GM19438 (cell line): Measurements from ENCODE around the gene PDGFRB.

Source experiments
- ATAC-seq: cut with Tn5 transposase; IDR thresholded peaks from one replicate; pipeline ENCODE4 v1.9.1; 2021; ENCODE audit warnings: low read depth; ENCODE audit not compliant: unreplicated experiment

Gene PDGFRB

DNA sequence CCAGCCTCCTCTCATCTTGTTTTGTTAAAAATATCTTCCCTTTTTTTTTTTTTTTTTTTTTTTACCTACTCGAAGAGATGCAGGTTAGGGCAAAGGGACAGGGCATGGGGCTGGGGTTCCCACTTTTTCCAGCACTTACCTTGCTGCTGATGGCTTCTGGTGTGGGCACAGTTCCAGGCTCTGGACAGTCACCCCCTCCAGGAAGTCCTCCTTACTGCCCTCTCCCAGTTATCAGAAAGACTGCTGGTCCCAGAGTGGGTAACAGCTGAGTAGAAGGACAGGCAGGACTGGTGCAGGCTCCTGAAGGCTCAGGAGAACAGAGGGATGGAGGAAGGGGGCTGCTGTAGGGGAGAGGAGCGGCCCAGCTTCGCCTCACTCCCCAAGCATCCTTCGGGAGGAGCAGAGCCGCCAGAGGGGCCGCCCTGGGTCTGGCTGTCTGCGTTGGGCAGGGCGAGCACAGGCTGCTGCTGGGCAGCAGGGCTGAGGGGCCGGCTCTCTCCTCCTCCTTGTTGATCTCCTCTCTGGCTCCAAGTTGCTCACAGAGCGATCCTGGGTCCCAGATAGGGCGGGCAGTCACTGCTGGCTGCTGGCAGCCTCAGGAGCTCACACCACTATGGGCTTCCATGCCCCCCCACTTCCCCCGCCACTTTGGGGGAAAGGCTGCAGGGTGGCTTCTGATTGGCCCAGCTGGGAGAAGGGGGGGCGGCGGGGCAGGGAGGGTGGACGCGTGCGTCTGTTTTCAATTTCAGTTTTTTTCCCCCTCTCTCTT is at the start of gene PDGFRB:
Gene PDGFRB (minus strand): TSS at position 588 of the 769 bp plus-strand sequence. CDS start 18,798 bp downstream, outside the sequence.
- ATAC-seq: no peak

DNA sequence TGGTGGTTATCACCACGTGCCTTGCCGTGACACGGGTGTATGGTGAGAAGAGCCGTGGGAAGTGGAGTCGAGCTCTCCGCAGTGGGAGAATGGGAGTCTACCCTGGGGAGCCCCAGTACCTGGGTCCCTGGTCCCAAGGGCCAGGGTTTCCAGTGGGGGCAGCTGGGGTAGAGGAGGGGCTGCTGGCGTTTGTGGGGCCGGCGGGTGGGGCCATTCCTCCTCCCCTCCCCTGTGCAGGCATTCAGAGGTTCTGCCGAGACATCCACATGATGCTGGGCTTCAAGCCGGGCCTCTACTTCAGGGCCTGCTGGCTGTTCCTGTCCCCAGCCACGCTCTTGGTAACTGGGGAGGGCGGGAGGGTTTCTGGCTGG is 48.9 kb upstream of the PDGFRB start:
- ATAC-seq: no peak

DNA sequence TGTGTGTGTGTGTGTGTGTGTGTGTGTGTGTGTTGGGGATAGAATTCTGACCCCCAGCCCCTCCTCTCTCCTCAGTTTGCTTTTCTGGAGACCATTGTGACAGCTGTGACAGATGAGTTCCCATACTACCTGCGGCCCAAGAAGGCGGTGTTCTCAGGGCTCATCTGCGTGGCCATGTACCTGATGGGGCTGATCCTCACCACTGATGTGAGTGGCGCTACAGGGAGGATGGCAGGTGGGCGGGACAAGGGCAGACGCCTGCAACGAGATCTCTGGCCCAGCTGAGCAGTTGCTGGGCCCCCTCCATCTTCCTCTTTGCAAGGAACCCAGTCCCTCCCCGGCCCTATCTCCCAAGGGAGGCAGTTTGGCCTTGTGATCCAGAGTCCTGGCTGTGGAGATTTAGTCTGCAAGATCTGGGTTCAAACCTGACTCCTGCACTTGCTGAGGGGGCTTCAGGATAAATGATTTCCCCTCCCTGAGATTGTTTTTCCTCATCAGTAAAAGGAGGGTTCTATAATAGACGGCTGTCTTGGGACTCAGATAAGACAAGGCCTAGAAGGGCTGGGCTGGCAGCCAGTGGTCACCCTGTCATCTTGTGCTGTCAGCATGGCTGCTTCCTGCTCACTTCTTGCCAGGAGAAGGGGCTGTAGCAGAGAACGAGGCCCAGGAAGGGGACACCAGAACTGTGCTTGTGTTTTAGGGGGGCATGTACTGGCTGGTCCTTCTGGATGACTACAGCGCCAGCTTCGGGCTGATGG is 48.4 kb upstream of the PDGFRB start:
- no peak for ATAC-seq

DNA sequence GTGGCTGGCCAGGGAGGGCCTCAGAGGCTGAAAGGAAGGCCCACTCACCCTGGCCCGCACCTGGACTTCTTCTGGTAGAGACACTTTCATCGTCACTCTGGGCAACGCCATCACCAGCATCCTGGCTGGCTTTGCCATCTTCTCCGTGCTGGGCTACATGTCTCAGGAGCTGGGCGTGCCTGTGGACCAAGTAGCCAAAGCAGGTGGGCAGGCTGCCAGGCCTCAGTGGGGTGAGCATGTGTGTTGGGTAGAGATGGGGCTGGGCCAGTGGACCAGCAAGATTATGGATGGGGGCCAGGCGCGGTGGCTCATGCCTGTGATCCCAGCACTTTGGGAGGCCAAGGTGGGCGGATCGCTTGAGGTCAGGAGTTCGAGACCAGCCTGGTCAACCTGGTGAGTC is 46.9 kb upstream of the PDGFRB start:
- ATAC-seq: no peak

DNA sequence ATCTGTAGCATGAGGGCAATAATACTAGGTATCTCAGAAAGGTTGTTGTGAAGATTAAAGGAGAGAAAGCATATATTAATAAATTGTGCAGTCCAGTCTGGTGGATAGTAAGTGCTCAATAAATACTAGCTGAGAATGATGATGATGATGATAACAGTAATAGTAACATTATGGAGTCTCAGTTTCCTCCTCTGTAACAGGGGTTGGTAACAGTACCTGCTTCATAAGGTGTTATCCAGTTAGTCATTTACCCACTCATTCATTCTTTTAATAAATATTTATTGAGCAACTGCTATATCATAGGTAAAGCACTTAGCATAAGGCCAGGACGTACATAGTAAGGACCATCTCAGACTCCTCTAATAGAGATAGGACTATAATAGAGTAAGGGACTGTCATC is 41.8 kb upstream of the PDGFRB start:
- ATAC-seq: no peak

DNA sequence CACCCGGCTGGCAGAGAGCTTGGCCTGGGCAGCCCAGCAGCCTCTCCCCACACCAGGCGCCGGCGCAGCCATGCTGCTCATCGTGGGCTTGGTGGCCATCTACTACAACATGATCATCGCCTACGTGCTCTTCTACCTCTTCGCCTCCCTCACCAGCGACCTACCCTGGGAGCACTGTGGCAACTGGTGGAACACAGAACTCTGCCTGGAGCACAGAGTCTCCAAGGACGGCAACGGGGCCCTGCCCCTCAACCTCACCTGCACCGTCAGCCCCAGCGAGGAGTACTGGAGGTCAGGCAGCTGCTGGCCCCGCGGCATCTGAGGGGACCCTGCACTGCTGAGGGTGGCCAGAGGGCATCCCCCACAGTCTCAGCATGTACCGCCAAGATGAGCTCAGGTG is 41.3 kb upstream of the PDGFRB start:
- ATAC-seq: no peak

DNA sequence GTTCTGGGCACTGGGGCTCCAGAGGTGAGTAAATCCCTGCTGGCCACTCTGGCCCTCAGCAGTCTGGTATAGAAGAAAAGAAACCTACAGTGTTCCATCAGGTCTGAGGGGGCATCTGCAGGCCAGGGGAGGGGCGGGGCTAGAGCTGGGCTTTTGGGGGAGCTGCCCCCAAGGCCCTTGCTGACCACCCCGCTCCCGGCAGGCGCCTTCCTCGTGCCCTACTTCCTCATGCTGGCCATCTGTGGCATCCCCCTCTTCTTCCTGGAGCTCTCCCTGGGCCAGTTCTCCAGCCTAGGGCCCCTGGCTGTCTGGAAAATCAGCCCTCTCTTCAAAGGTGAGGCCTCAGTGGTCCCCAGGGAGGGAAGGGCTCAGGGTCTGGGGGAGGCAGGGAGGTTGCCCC is 40.9 kb upstream of the PDGFRB start:
- no peak for ATAC-seq

DNA sequence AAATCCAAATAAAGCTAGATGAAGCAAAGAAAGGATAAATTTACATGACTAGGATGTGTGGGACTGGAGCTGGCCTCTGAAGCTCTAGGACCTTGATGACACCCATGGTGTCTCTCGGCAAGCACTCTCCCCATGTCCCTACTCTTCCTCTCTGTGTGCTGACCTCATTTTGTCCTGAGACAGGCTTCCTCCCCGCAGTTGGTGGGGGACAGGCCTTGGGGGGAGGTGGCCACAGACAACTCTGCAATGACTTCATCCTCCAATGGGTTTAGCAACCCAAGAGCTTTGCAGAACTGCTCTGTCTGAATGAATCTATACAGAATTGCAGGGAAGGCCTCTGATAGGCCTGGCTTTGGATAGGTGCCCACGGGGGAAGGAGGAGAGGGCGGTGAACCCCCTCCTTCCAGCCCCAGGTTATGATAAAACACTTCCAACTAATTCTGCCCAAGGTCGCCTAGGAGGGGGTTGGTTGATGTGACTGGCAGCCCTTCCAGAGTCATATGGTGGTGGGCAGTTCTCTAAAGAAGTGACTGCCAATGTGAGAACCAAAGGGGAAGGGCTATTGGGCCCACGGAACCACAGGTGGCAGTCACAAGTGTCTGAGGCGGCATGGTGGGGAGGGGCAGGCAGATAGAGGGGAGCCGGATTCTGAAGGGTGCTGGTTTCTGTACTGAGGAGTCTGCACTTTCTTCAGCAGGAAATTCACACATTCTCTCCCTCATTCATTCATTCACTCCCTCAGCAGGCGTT is 40.3 kb upstream of the PDGFRB start:
- no peak for ATAC-seq

DNA sequence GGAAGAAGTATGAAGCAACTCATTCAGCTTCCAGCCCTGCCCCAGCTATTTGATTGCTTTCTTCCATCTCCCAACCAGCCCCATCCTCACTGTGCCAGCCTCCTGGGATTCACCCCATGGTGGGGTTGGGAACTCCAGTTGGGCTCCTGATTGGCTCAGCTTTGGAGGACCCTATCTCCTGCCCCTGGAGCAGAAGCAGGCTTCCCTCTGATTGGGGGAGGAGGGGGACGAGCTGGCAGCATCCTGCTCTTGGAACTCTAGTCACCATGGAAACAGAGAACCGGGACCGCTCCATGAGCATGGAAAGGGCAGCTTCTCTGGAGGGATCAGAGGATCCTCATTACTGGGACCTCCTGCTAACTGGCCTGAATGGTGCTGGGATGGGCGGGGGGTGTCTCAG is 36.8 kb upstream of the PDGFRB start:
- ATAC-seq: no peak

DNA sequence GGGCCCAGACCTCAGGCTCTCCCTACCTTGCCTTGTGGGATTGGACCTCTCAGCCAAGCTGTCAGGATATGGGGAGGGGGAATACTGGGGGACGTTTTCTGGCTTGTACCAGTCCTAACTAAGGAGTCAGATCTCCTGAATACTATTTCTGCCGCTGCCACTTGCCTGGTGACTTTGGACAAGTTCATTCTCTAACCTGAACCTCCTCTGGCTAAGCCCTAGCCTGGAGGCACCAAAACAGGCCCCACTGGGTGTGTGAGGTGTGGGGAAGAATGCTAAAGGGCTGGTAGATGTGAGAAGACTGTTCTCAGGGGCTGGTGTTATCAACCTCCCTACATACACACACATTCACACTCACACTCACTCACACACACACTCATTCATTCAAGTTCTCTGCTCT is 35.3 kb upstream of the PDGFRB start:
- ATAC-seq: no peak

DNA sequence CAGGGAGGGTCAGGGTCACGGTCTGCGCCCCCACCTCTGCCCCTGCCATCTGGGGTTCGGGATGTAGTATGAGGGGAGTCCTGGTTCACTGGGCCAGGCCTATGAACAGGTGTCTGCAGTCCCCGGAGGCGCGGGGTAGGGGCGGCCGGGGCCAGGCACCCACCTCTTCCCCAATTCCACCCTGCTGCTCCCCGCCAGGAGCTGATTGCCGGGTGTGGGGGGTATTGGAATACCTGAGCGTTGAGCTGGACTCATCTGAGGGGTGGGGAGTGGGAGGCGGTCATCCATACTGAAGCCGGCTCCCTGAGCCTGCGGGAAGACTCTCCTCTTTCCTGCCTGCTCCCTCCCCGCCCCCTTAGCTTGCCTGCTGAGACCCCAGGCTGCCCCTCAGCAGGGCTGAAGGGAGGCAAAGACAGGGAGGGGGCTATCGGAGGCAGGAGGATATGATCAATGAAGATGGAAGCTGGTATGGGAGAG is 34.9 kb upstream of the PDGFRB start:
- ATAC-seq: no peak

DNA sequence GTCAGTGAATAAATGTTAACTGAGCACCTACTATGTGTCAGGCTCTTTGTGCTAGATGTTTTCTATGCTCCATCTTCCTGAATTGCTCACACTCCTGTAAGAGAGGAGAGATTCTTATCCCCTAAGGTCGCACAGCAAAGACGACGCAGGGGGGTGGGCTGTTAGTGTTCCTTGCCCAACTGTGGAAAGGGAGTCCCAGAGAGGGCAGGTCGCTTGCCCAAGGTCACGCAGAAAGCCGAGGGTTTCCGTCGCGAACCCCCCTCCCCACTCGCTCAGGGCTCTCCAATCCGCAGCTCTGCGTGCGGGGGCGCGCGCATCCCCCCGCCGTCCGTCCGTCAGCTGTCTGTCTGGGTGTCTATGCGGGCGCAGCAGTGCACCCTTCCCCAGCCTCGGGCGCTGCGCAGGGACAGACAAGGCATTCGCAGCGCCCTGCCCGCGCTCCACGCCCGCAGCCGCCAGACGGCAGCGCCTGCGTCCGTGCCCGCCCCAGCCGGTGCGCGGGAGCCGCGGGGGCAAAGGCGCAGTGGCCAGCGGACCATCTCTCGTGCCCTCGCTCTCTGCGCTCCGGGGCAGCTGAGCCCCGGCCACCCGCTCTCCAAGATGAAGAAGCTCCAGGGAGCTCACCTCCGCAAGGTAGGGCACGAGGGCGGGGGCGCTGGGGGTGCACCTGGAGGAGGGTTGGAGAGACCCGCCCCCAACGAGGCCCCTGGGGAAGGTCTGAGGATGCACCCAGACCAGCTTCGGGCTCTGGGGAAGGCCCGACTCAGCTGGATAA is 34.3 kb upstream of the PDGFRB start, which contains the start of gene SLC6A7:
Gene SLC6A7 (plus strand): TSS at position 335 of the 775 bp plus-strand sequence. CDS start 266 bp downstream, at position 601.
- ATAC-seq: no peak

DNA sequence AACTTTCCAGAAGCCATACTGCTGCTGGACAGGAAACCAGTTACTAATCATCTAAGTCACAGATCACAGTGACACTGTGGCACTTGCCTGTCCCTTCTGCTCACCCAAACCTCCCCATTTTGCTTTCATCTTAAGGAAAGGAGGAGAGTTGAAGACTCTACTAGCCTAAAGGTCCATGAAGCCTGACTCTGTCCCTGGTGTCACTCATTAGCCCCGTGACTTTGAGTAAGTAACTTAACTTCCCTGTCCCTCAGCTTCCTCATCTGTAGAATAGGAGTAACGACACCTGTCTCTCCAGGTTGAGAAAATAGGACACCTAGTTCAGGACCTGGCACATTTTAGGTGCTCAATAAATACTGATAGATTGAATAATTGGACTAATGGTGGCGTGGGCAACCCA is 33.7 kb upstream of the PDGFRB start:
- ATAC-seq: no peak

DNA sequence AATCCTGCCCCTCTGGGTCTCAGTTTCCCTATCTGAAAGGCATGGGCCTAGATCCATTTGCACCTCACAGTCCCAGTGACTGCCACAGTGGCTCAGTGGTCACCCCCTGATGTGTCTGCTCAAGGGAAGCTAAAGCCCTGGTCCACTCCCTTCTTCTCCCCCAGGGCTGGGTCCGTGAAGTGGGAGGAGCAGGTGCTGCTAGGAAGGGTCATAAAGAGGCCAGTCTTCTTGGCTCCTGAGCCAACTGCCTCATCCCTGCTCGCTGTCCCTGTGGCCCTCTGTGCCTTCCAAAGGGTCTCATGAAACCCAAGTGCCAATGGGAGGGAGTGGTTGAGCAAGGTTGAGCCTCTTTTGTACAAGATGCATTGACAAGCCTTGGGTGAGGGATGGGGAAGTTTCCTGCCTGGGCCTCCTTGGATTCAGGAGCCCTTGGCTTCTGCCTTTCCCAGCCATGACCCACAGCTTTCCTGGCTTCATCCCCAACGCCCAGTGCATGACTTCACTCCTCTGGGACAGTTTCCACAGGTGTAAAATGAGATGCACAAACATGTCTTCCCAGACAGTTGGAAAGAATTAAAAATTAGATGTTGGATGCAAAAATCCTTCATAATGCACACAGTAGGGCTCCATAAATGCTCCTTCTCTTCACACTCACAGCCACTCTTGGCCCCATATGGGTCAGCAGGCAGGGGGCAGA is 32.6 kb upstream of the PDGFRB start:
- ATAC-seq: no peak

DNA sequence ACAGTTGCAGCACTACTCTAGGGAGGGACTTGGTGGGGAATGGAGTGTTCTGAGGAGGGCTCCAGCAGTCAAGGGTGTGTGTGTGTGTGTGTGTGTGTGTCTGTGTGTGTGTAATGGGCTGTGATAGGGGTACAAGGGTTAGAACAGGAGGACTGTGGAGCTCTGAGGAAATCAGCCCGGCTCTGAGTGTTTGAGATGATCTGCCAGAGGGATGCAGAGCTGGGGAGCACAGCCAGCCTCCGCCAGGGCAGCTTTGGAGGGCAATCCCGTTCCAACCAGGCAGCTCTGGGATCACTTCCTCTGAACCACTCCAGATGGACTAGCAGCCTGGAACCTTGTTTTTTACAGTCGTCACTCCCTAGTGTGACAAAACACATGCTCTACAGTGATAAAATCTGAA is 31.3 kb upstream of the PDGFRB start:
- ATAC-seq: no peak

DNA sequence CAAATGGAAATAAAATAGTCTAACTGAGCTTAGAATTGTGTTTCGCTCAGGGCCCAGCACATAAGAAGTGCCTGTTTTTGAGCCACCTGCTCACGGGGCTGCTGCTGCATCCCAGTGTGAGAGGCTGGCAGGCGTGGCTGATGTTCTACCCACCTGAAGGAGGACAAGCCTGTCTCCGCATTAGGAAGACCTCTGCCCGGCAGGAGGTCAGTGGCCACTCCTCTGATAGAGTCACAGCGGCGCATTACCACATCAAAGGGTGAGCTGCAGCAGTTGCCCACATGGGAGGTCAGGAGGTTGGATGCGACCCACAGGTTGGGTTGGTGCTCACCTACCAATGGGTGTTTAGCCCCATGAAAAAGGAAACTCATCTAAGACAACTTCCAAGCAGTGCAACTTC is 30.5 kb upstream of the PDGFRB start:
- no peak for ATAC-seq

DNA sequence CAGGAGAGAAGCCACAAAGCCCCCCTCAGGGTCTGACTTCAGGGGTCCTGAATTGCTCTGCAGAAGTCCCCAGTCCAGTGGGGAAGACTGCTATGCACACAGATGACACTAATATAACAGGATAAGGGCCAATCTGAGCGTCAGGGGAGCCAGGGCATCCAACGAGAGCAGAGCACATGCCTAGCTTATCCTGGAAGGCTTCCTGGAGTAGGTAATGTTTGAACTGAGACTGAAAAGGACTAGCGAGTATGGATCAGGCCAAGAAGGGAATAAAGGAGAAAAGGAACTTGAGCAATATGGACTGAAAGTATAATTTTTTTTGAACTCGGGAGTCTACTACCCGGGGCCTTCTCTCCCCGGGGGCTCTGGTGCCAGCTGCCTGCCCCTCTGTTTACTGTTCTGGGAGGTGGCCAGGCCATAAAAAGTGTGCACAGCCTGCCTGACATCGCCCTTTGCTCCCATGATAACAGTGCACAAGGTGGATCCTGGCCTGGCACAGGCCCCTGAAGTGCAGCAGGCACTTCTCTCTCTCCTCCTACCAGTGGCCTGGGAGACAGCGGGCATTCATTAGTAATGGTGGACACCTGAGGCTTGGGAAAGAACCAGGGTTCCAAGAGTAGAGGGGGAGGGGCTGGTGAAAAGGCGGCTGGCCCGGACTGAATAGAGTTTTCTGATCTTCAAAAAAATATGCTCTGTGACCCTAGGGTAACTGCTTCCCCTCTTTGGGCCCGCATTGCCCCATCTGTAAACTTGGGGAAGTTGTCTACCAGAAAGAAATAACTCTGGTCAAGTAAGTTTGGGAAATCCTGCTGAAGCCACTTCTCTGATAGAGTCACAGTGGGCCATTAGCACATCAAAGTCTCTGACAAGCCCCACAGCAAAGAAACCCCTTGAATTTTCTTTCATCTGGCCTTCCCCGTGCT is 29.6 kb upstream of the PDGFRB start:
- ATAC-seq: no peak

DNA sequence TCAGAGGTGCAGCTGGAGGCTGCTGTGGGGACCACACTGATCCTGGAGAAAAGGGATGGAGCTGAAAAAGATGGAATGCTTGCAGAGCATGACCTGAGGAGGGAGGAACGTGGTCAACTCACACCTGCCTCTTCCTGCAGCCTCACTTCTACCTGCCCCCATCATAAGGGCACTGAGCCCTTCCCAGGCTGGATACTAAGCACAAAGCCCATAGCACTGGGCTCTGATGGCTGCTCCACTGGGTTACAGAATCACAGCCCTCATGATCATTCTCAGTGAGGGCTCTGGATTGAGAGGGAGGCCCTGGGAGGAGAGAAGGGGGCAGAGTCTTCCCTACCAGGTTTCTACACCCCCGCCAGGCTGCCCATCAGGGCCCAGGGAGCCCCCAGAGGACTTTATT is 28.4 kb upstream of the PDGFRB start:
- no peak for ATAC-seq

DNA sequence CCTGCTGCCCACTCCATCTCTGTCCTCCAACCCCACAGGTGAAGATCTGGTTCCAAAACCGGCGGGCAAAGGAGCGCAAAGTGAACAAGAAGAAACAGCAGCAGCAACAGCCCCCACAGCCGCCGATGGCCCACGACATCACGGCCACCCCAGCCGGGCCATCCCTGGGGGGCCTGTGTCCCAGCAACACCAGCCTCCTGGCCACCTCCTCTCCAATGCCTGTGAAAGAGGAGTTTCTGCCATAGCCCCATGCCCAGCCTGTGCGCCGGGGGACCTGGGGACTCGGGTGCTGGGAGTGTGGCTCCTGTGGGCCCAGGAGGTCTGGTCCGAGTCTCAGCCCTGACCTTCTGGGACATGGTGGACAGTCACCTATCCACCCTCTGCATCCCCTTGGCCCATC is 27.8 kb upstream of the PDGFRB start:
- ATAC-seq: no peak
